ENCODE results near the gene RAD51B. TPM values are rescaled to one million over a fixed set of nuclear protein-coding genes. Genes with fewer than 3 reads are reported as not detected.

RAD51B gene
- total and polyA plus RNA-seq, 2 donors (not counting 1 experiment from before 2014, with no cell fraction given), result 4.6 to 16.3 TPM

GRCh38 chr14:68274725-68275124, 455.1 kb downstream of the RAD51B start:
- Histone ChIP-seq H4K20me1 (ENCODE audit: control insufficient read depth, extremely low read depth, insufficient read depth, low read length) (no peaks in the 10 kb centered on the region), H2AFZ (ENCODE audit: low read length) (no peak overlapping the region)

GRCh38 chr14:68278576-68279436, 459.2 kb downstream of the RAD51B start:
- Histone ChIP-seq H3K9ac (ENCODE audit: insufficient read depth, low read length) (no peak overlapping the region), H3K79me2 (ENCODE audit: control insufficient read depth, insufficient read depth, low read length) (no peaks in the 10 kb centered on the region), H3K27ac (ENCODE audit: insufficient read depth, low read length) (no peak overlapping the region), H3K36me3 (ENCODE audit: control insufficient read depth, insufficient read depth, low read length) (no peaks in the 10 kb centered on the region), H3K27me3 (ENCODE audit: control insufficient read depth, insufficient read depth, low read length) (no peaks in the 10 kb centered on the region), H3K4me1 (ENCODE audit: control insufficient read depth, extremely low read depth, insufficient read depth, low read length) (no peaks in the 10 kb centered on the region), H3K4me2 (ENCODE audit: extremely low read depth, insufficient read depth, low read length) (no peak overlapping the region), H2AFZ (ENCODE audit: low read length) (no peak overlapping the region), H3K9me3 (ENCODE audit: control insufficient read depth, insufficient read depth, low read depth, low read length) (no peaks in the 10 kb centered on the region), H4K20me1 (ENCODE audit: control insufficient read depth, extremely low read depth, insufficient read depth, low read length) (no peaks in the 10 kb centered on the region), H3K4me3 (replicated peaks in 1 of 4; ENCODE audit: control extremely low read depth in 1 of 4, insufficient read depth in 1 of 4, low read depth in 3 of 4, low read length in 4 of 4) (no peak overlapping the region)
- TF ChIP-seq, protein P1, sequence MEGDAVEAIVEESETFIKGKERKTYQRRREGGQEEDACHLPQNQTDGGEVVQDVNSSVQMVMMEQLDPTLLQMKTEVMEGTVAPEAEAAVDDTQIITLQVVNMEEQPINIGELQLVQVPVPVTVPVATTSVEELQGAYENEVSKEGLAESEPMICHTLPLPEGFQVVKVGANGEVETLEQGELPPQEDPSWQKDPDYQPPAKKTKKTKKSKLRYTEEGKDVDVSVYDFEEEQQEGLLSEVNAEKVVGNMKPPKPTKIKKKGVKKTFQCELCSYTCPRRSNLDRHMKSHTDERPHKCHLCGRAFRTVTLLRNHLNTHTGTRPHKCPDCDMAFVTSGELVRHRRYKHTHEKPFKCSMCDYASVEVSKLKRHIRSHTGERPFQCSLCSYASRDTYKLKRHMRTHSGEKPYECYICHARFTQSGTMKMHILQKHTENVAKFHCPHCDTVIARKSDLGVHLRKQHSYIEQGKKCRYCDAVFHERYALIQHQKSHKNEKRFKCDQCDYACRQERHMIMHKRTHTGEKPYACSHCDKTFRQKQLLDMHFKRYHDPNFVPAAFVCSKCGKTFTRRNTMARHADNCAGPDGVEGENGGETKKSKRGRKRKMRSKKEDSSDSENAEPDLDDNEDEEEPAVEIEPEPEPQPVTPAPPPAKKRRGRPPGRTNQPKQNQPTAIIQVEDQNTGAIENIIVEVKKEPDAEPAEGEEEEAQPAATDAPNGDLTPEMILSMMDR (conservative IDR thresholded peaks at IDR 0.05 in 1 of 2, IDR thresholded peaks at IDR 0.05 in 1 of 2; ENCODE audit: low read depth in 1 of 2, low read length in 2 of 2), result no peak
- no peak for TF ChIP-seq EZH2 (IDR thresholded peaks at IDR 0.05; ENCODE audit: low read length, missing control alignments)
- peak; percentile 77 to 85 for DNase-seq (ENCODE audit: low read depth in 2 of 2)

More at GRCh38 chr14:68274725-68275124, 455.1 kb downstream of the RAD51B start:
- no peaks in the 10 kb centered on the region for H3K9me3 ChIP-seq (ENCODE audit: control insufficient read depth, insufficient read depth, low read depth, low read length)
- no peak overlapping the region for H3K4me2 ChIP-seq (ENCODE audit: extremely low read depth, insufficient read depth, low read length)
- H3K9ac ChIP-seq (ENCODE audit: insufficient read depth, low read length), result no peak overlapping the region
- H3K4me3 ChIP-seq (replicated peaks in 1 of 4; ENCODE audit: control extremely low read depth in 1 of 4, insufficient read depth in 1 of 4, low read depth in 3 of 4, low read length in 4 of 4), result no peak overlapping the region
- TF ChIP-seq, protein P1 (conservative IDR thresholded peaks at IDR 0.05 in 1 of 2, IDR thresholded peaks at IDR 0.05 in 1 of 2; ENCODE audit: low read depth in 1 of 2, low read length in 2 of 2), result no peak
- TF ChIP-seq EZH2 (IDR thresholded peaks at IDR 0.05; ENCODE audit: low read length, missing control alignments), result no peak
- no peak for DNase-seq (ENCODE audit: low read depth in 2 of 2)
- H3K4me1 ChIP-seq (ENCODE audit: control insufficient read depth, extremely low read depth, insufficient read depth, low read length), result no peaks in the 10 kb centered on the region
- no peak overlapping the region for H3K27ac ChIP-seq (ENCODE audit: insufficient read depth, low read length)
- no peaks in the 10 kb centered on the region for H3K79me2 ChIP-seq (ENCODE audit: control insufficient read depth, insufficient read depth, low read length)
- no peaks in the 10 kb centered on the region for H3K27me3 ChIP-seq (ENCODE audit: control insufficient read depth, insufficient read depth, low read length)
- H3K36me3 ChIP-seq (ENCODE audit: control insufficient read depth, insufficient read depth, low read length), result no peaks in the 10 kb centered on the region

GRCh38 chr14:68279437-68279720, 459.8 kb downstream of the RAD51B start:
- H3K9ac ChIP-seq (ENCODE audit: insufficient read depth, low read length), result no peak overlapping the region
- H3K27me3 ChIP-seq (ENCODE audit: control insufficient read depth, insufficient read depth, low read length), result no peaks in the 10 kb centered on the region
- H3K4me2 ChIP-seq (ENCODE audit: extremely low read depth, insufficient read depth, low read length), result no peak overlapping the region
- H3K27ac ChIP-seq (ENCODE audit: insufficient read depth, low read length), result no peak overlapping the region
- no peaks in the 10 kb centered on the region for H3K4me1 ChIP-seq (ENCODE audit: control insufficient read depth, extremely low read depth, insufficient read depth, low read length)
- DNase-seq (ENCODE audit: low read depth in 2 of 2), result no peak
- no peak for TF ChIP-seq EZH2 (IDR thresholded peaks at IDR 0.05; ENCODE audit: low read length, missing control alignments)
- TF ChIP-seq, protein P1 (conservative IDR thresholded peaks at IDR 0.05 in 1 of 2, IDR thresholded peaks at IDR 0.05 in 1 of 2; ENCODE audit: low read depth in 1 of 2, low read length in 2 of 2), result no peak
- H2AFZ ChIP-seq (ENCODE audit: low read length), result no peak overlapping the region
- H3K4me3 ChIP-seq (replicated peaks in 1 of 4; ENCODE audit: control extremely low read depth in 1 of 4, insufficient read depth in 1 of 4, low read depth in 3 of 4, low read length in 4 of 4), result no peak overlapping the region
- no peaks in the 10 kb centered on the region for H3K79me2 ChIP-seq (ENCODE audit: control insufficient read depth, insufficient read depth, low read length)
- H3K36me3 ChIP-seq (ENCODE audit: control insufficient read depth, insufficient read depth, low read length), result no peaks in the 10 kb centered on the region
- no peaks in the 10 kb centered on the region for H4K20me1 ChIP-seq (ENCODE audit: control insufficient read depth, extremely low read depth, insufficient read depth, low read length)
- no peaks in the 10 kb centered on the region for H3K9me3 ChIP-seq (ENCODE audit: control insufficient read depth, insufficient read depth, low read depth, low read length)
